HG02571 (cell line): ENCODE data around the gene APLN.
A peak's percentile ranks its signal among the peaks of the same experiment; 100 is the strongest.

Source experiments
- ATAC-seq: cut with Tn5 transposase; IDR thresholded peaks from one replicate; pipeline ENCODE4 v1.9.1; 2021; ENCODE audit warnings: mild to moderate bottlenecking, moderate library complexity; ENCODE audit not compliant: unreplicated experiment

Gene APLN, protein sequence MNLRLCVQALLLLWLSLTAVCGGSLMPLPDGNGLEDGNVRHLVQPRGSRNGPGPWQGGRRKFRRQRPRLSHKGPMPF

GRCh38 chrX:129654652-129655546 is at the start of gene APLN:
TSS of gene APLN (minus strand) at chrX:129654956. CDS start at chrX:129654630, 326 bp downstream.
- peak; percentile 21 for ATAC-seq

DNA sequence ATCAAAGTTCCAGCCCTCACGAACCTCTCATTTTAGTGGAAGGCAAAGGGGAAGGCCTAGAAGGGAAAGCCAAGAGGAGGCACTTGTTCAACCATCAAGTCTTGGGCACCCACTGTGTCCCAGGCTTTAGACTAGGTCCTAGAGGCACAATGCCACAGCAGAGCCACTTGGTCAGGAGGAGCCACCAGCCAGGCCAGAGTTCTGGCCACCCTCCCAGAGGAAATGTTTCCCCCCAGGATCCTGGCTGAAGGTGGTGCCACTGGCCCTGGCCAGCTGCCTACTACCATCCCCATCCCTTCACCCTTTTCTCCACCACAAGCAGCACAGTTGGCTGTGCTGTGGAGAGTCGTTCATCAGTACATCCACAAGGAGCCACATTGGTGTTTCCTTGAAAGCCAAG is 49.7 kb upstream of the APLN start:
- ATAC-seq, result no peak

DNA sequence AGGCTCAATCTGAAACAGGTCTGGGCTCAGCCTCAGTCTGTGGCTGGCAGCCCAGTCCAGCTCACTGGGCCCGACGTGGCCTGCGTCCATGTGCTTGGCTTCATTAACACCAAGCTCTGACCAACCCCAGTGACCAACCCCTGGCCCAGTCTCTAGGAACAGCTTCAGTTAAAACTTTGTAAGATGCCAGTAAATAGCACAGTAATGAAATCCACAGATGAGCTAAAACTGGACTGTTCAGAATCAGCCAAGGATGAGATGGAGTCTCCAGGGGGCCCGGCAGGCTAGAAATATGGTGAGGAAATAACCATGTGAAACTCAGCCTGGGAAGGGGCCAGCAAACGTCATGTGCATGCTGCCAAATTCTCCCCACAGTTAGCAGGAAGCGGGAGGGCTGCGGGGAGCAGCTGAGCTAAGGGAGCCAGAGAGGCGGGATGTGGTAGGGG is 46.9 kb upstream of the APLN start:
- ATAC-seq, result no peak

- ATAC-seq, result no peak
Observed at GRCh38 chrX:129700536-129700935, 45.8 kb upstream of the APLN start.

DNA sequence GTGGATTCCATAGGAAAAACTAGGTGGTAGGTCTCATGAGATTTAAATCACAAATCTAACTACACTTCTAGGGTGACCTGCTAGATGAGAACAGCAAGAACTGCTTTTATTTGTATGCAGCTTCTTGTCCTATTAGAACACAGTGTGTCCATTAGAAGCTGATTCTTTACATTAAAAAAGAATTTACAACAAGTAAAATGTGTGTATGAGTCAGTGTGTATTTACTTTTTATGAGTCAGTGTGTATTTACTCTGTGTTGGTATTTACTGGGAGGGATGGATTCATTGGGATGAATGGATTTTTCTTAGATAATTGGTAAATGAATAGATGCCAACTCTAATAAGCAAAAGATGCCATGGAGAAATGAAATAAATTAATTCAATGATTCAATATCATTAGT is 43.4 kb upstream of the APLN start:
- no peak for ATAC-seq

DNA sequence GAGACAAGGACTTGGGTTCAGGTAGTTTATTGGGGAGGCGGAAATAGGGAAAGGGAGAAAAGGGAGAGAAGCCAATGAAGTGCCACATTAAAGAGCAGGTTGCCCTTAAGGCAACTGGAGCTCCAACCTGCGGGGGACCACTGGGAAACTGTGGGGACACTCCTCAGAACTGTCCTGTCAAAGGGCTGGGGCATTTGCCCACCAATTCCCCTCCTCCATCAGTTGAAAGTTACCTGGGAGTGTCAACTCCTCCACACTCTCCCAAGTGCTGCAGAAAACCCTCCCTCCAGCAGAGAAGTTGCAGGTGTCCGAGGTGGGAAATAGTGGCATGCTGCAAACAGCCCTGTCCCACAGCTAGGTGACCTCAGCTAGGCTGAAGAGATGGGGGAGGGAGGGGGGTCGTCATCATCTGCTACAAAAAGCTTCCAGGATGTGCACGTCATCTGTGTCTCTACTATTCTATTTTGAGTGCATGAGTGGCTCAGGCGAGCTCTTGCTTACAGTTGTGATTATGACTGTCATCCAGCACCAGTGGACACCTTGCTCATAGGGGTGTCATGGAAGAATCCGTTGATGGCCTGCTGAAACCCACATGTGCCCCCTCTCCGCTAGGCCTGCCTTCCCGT is 42.6 kb upstream of the APLN start:
- ATAC-seq, result no peak

- ATAC-seq, result no peak
Observed at GRCh38 chrX:129696463-129697155, 41.9 kb upstream of the APLN start.

DNA sequence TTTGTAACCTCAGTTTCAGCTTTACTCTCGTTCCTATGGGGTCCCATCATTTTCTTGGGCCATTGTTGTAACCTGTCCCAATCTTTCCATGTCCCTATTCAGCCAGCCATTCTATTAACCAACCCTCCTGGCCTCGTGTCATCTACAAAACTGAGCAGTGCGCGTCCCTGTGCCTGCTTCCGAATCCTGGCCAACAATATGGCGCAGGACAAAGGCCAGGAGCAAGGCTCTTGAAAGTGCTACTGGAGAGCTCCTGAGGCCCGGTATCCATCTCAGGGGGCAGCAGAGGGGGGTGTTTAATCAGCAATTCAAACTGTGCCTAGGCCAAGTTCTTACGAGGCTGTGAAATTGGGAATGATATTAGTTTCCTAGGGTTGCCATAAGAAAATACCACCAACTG is 41.2 kb upstream of the APLN start:
- ATAC-seq, result no peak

DNA sequence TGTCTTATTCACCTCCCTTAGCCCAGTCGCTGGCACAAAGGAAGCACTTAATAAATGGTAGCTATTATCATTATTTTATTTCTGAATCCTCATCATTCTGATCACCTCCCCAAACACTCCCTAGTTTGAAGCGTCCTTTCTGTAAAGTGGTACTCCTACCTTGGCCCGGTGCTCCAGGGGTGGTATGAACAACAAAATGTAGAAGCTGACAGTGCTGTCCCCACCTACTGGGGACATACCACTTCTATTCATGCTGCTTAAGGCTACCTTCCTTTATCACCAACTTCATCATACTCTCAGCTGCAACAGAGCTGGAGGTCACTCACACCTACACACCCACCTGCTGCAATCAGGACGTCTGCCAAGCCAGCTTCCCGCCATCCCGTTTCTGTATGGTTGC is 40.8 kb upstream of the APLN start:
- no peak for ATAC-seq

- no peak for ATAC-seq
Observed at GRCh38 chrX:129694805-129695204, 40.0 kb upstream of the APLN start.

GRCh38 chrX:129693354-129693753 is 38.6 kb upstream of the APLN start:
- ATAC-seq, result no peak

DNA sequence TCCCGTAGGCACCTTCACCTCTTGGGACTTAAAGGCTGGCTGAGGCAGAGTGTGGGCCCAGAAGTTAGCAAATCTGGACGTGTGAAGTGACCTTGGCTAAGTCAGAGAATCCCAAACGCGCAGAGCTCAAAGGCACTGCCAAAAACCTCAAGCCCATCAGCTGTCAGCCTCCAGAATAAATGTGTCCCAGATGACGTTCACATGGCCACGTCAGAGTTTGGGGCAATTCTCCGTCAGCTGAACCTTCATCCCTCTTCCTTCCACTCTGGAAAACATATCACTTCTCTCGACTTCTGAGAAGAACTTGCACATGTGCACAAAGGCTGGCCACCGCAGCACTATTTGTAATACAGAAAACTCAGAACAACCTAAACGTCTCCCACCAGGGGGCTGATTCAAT is 35.7 kb upstream of the APLN start:
- ATAC-seq, result no peak

DNA sequence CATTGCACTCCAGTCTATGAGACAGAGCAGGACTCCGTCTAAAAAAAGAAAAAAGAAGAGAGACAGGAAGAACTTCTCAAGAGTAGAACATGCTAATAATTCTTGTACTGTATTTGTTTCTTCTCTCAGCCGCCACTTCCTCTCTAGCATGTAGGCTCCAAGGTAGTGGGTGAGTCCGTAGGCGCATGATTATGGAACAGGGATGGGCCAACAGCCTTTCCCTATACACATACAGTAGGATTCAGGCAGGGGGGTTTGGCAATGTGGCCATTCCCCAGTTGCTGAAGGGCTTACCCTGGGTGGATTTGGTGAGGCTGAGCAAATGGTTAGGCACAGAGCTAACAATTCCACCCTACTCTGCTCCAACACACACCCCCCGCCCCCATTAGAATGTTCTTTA is 35.0 kb upstream of the APLN start:
- ATAC-seq, result no peak

DNA sequence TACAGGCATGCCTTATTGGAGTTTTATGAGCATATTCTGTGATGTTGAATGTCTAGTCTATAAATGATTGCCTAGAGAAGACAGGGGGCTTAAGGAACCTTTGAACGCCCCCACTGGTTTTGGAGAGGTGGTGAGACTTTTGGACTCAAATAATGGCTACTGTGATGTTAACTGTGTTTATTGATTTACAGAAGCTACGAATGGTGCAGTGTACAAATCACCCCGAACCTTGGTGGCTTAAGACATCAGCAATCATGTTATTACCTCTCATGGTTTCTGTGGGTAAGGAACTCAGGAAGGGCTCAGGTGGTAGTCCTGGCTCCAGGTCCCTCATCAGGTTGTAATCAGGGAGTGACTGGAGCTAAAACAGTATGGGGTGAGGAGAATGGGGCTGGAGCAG is 33.3 kb upstream of the APLN start:
- ATAC-seq, result no peak

GRCh38 chrX:129686422-129686948 is 31.7 kb upstream of the APLN start:
- ATAC-seq, result no peak

DNA sequence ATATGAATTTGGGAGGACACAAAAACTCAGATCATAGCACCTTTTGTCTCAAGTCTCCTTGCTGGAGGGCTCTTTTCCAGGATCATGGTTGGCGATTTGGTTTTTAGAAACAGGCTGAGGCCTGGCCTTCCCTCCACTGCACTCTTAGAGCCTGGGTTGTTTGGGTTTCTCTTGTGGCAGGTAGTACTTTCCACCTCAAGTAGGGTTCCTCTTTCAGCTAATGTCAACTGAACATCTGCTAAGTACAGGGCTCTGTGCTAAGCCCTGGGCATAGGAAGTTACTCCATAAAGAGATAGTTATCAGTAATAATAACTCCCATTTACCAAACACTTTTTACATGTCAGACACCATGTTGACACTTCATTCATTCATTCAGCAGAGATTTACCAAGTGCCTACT is 28.2 kb upstream of the APLN start:
- no peak for ATAC-seq

DNA sequence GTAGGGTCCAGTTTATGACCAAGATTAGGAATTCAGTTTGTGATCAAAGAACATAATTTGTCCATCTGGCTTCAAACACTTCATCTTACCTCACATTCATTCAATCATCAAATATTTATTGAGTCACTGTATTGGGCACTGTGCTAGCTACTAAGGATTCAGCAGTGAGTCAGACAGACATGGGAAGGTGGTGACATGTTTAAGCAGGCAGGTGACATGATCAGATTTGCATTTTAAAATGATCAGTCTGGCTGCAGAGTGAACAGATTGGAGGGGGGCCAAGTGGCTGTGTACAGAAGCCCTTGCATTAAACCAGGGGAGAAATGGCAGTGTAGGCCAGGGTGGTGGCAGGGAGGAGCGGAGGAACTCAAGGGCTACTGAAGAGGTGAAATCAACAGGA is 25.1 kb upstream of the APLN start:
- ATAC-seq, result no peak

- ATAC-seq, result no peak
Observed at GRCh38 chrX:129678614-129679195, 23.9 kb upstream of the APLN start.

- ATAC-seq, result no peak
Observed at GRCh38 chrX:129667412-129667811, 12.7 kb upstream of the APLN start.

GRCh38 chrX:129665916-129666644 is 11.3 kb upstream of the APLN start:
- no peak for ATAC-seq
